ENCODE results near the gene OR7A10. TPM values are rescaled to one million over a fixed set of nuclear protein-coding genes. Genes with fewer than 3 reads are reported as not detected.

OR7A10 gene
- total and polyA plus RNA-seq, 2 experiments from 2014 or later = not detected

DNA sequence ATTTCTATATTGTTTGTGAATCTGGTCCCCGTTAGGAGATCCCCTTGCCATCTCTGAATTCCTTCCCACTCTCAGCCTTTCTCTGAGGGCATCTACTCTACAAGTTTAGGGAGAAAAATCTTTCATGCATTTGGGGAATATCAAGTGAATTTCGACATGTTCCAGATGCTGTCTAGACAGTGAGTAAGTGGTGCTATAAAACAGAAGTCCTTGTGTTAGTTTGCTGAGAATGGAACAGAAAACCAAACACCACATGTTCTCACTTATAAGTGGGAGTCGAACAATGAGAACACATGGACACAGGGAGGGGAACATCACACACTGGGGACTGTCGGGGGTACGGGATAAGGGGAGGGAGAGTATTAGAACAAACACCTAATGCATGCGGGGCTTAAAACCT is 5.1 kb downstream of the OR7A10 start:
- Histone ChIP-seq H3K27ac (no peak overlapping the region), H3K4me3 (no peak overlapping the region), H3K4me2 (no peak overlapping the region), H3K4me1 (ENCODE audit: insufficient read depth) (no peaks in the 10 kb centered on the region), H3K9me2 (replicated peaks; ENCODE audit: insufficient read depth) (no peaks in the 10 kb centered on the region), H4K20me1 (ENCODE audit: insufficient read depth, poor library complexity, severe bottlenecking) (no peaks in the 10 kb centered on the region), H3K27me3 (no peaks in the 10 kb centered on the region), H3K36me3 (replicated peaks; ENCODE audit: insufficient read depth, low read depth) (no peaks in the 10 kb centered on the region), H2AFZ (no peak overlapping the region), H3K9me3 (ENCODE audit: low read depth) (no peaks in the 10 kb centered on the region), H3K79me2 (no peaks in the 10 kb centered on the region)
- DNase-seq (ENCODE audit: low spot score) = no peak
- WGBS (ENCODE audit: low lambda C conversion rate, missing lambda C conversion rate) = 71% methylated on average over 6 of the region's 6 CpGs
- TF ChIP-seq, protein P1, sequence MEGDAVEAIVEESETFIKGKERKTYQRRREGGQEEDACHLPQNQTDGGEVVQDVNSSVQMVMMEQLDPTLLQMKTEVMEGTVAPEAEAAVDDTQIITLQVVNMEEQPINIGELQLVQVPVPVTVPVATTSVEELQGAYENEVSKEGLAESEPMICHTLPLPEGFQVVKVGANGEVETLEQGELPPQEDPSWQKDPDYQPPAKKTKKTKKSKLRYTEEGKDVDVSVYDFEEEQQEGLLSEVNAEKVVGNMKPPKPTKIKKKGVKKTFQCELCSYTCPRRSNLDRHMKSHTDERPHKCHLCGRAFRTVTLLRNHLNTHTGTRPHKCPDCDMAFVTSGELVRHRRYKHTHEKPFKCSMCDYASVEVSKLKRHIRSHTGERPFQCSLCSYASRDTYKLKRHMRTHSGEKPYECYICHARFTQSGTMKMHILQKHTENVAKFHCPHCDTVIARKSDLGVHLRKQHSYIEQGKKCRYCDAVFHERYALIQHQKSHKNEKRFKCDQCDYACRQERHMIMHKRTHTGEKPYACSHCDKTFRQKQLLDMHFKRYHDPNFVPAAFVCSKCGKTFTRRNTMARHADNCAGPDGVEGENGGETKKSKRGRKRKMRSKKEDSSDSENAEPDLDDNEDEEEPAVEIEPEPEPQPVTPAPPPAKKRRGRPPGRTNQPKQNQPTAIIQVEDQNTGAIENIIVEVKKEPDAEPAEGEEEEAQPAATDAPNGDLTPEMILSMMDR (IDR thresholded peaks at IDR 0.05; ENCODE audit: poor library complexity) = no peak
- TF ChIP-seq EZH2 (IDR thresholded peaks at IDR 0.05; ENCODE audit: borderline replicate concordance) (no peak), EZH2phosphoT487 (IDR thresholded peaks at IDR 0.05; ENCODE audit: low read depth, severe bottlenecking, unreplicated experiment) (no peak)

DNA sequence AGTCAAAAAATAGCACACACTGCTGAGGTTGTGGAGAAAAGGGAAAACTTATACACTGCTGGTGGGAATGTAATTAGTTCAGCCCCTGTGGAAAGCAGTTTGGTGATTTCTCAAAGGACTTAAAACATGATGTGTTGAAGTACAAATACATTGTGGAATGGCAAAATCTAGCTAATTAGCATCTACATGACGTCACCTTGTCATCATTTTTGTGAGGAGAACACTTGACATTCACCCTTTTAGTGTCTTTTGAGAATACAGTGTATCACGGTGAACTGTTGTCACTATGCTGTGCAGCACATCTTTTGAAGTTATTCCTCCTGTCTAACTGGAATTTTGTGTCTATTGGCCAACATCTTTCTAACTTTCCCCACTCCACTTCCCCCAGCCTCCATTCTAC is 5.6 kb downstream of the OR7A10 start:
- H3K4me2 ChIP-seq = no peak overlapping the region

DNA sequence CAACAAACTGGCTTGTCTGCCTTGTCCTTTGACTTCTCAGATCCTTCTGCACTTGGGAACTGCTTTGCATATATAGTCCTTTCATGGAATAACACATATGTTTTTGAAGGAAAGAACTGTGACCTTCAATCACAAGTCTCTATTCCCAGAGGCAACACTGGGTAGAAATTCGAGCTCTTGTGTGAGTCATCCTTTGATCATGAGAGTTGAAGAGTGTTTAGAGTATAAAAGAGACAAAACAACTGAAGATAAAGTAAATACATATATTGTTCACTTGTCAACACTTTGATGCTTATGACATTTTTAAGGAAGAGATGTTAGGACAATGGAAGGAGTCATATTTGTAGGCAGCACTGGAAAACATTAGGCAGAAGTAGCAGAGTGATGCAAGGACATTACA is 8.5 kb downstream of the OR7A10 start:
- H3K4me3 ChIP-seq = no peak overlapping the region
- no peaks in the 10 kb centered on the region for H3K9me3 ChIP-seq (ENCODE audit: low read depth)
- no peak overlapping the region for H3K27ac ChIP-seq
- H4K20me1 ChIP-seq (ENCODE audit: insufficient read depth, poor library complexity, severe bottlenecking) = no peaks in the 10 kb centered on the region
- no peaks in the 10 kb centered on the region for H3K27me3 ChIP-seq
- no peaks in the 10 kb centered on the region for H3K9me2 ChIP-seq (replicated peaks; ENCODE audit: insufficient read depth)
- no peaks in the 10 kb centered on the region for H3K79me2 ChIP-seq
- no peaks in the 10 kb centered on the region for H3K36me3 ChIP-seq (replicated peaks; ENCODE audit: insufficient read depth, low read depth)
- no peak overlapping the region for H3K4me2 ChIP-seq
- H2AFZ ChIP-seq = no peak overlapping the region
- no peaks in the 10 kb centered on the region for H3K4me1 ChIP-seq (ENCODE audit: insufficient read depth)
- 32% methylated on average over 1 of the region's 1 CpG for WGBS (ENCODE audit: low lambda C conversion rate, missing lambda C conversion rate)
- no peak for DNase-seq (ENCODE audit: low spot score)
- TF ChIP-seq EZH2 (IDR thresholded peaks at IDR 0.05; ENCODE audit: borderline replicate concordance) = no peak
- TF ChIP-seq, protein P1 (IDR thresholded peaks at IDR 0.05; ENCODE audit: poor library complexity) = no peak
- no peak for TF ChIP-seq EZH2phosphoT487 (IDR thresholded peaks at IDR 0.05; ENCODE audit: low read depth, severe bottlenecking, unreplicated experiment)

More for the DNA sequence above, 5.6 kb downstream of the OR7A10 start:
- Histone ChIP-seq H3K27ac (no peak overlapping the region), H3K9me2 (replicated peaks; ENCODE audit: insufficient read depth) (no peaks in the 10 kb centered on the region), H3K79me2 (no peaks in the 10 kb centered on the region), H3K36me3 (replicated peaks; ENCODE audit: insufficient read depth, low read depth) (no peaks in the 10 kb centered on the region), H3K9me3 (ENCODE audit: low read depth) (no peaks in the 10 kb centered on the region), H4K20me1 (ENCODE audit: insufficient read depth, poor library complexity, severe bottlenecking) (no peaks in the 10 kb centered on the region), H2AFZ (no peak overlapping the region), H3K4me1 (ENCODE audit: insufficient read depth) (no peaks in the 10 kb centered on the region), H3K27me3 (no peaks in the 10 kb centered on the region), H3K4me3 (no peak overlapping the region)
- no peak for TF ChIP-seq EZH2 (IDR thresholded peaks at IDR 0.05; ENCODE audit: borderline replicate concordance)
- TF ChIP-seq, protein P1 (IDR thresholded peaks at IDR 0.05; ENCODE audit: poor library complexity) = no peak
- TF ChIP-seq EZH2phosphoT487 (IDR thresholded peaks at IDR 0.05; ENCODE audit: low read depth, severe bottlenecking, unreplicated experiment) = no peak
- WGBS (ENCODE audit: low lambda C conversion rate, missing lambda C conversion rate) = 46% methylated on average over 2 of the region's 2 CpGs
- no peak for DNase-seq (ENCODE audit: low spot score)

DNA sequence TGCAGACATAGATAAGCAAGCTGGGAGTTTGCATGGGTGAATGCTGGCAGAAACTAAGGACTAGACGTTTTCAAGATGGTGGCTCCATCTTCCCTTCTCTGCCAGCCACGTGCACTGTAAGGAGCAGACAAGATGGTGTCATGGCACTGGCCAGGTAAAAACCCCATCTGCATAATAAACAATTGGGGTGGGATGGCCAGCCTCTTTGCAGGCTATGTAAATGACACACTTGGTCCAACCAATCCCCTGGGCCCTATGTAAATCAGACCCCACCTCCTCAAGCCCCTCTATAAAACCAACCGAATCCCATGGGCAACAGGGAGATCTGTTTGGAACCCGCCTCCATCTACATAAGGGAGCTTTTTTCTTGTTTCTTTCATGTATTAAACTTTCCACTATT is 11.3 kb downstream of the OR7A10 start:
- H3K4me3 ChIP-seq = no peak overlapping the region
- no peaks in the 10 kb centered on the region for H3K79me2 ChIP-seq
- no peak overlapping the region for H2AFZ ChIP-seq
- no peaks in the 10 kb centered on the region for H3K36me3 ChIP-seq (replicated peaks; ENCODE audit: insufficient read depth, low read depth)
- no peaks in the 10 kb centered on the region for H3K9me3 ChIP-seq (ENCODE audit: low read depth)
- WGBS (ENCODE audit: low lambda C conversion rate, missing lambda C conversion rate) = 52% methylated on average over 4 of the region's 4 CpGs
- H3K9me2 ChIP-seq (replicated peaks; ENCODE audit: insufficient read depth) = no peaks in the 10 kb centered on the region
- no peak for DNase-seq (ENCODE audit: low spot score)
- no peaks in the 10 kb centered on the region for H3K4me1 ChIP-seq (ENCODE audit: insufficient read depth)
- H3K4me2 ChIP-seq = no peak overlapping the region
- H3K27me3 ChIP-seq = no peaks in the 10 kb centered on the region
- no peak overlapping the region for H3K27ac ChIP-seq
- TF ChIP-seq, protein P1 (IDR thresholded peaks at IDR 0.05; ENCODE audit: poor library complexity) = no peak
- TF ChIP-seq EZH2phosphoT487 (IDR thresholded peaks at IDR 0.05; ENCODE audit: low read depth, severe bottlenecking, unreplicated experiment) (no peak), EZH2 (IDR thresholded peaks at IDR 0.05; ENCODE audit: borderline replicate concordance) (no peak)
- H4K20me1 ChIP-seq (ENCODE audit: insufficient read depth, poor library complexity, severe bottlenecking) = no peaks in the 10 kb centered on the region
